GM21381 (cell line): ENCODE results near the gene SMKR1.
"Not testable (repeated sequence)": the region's sequence is repeated elsewhere in the genome, so short reads cannot be mapped to it uniquely, and the experiment has no call there.

ENCODE experiments used
- ATAC-seq: cut with Tn5 transposase; IDR thresholded peaks from one replicate; pipeline ENCODE4 v1.9.1; 2021; ENCODE audit warnings: mild to moderate bottlenecking, moderate library complexity; ENCODE audit not compliant: unreplicated experiment

Gene SMKR1

GRCh38 chr7:129501760-129502707 is at the start of gene SMKR1:
TSS of gene SMKR1 (plus strand) at chr7:129502531. CDS start at chr7:129502825, 294 bp downstream.
- peak; percentile 89 for ATAC-seq

- no peak for ATAC-seq
Observed at GRCh38 chr7:129452589-129453231, 49.6 kb upstream of the SMKR1 start.

GRCh38 chr7:129453510-129454248 is 48.7 kb upstream of the SMKR1 start:
- ATAC-seq: no peak

GRCh38 chr7:129454249-129454551 is 48.1 kb upstream of the SMKR1 start:
- no peak for ATAC-seq

GRCh38 chr7:129456421-129456820 is 45.9 kb upstream of the SMKR1 start:
- ATAC-seq: no peak

GRCh38 chr7:129457101-129457500 is 45.2 kb upstream of the SMKR1 start:
- ATAC-seq: no peak

GRCh38 chr7:129458171-129458570 is 44.2 kb upstream of the SMKR1 start:
- no peak for ATAC-seq

- no peak for ATAC-seq
Observed at GRCh38 chr7:129461809-129462208, 40.5 kb upstream of the SMKR1 start.

- no peak for ATAC-seq
Observed at GRCh38 chr7:129462420-129462819, 39.9 kb upstream of the SMKR1 start.

GRCh38 chr7:129464194-129464593 is 38.1 kb upstream of the SMKR1 start:
- no peak for ATAC-seq

- ATAC-seq: no peak
Observed at GRCh38 chr7:129465080-129465479, 37.3 kb upstream of the SMKR1 start.

- no peak for ATAC-seq
Observed at GRCh38 chr7:129466796-129467195, 35.5 kb upstream of the SMKR1 start.

- no peak for ATAC-seq
Observed at GRCh38 chr7:129468087-129468486, 34.2 kb upstream of the SMKR1 start.

- no peak for ATAC-seq
Observed at GRCh38 chr7:129468547-129468946, 33.8 kb upstream of the SMKR1 start.

GRCh38 chr7:129469930-129470329 is 32.4 kb upstream of the SMKR1 start:
- ATAC-seq: no peak

GRCh38 chr7:129470411-129470810 is 31.9 kb upstream of the SMKR1 start:
- ATAC-seq: no peak

- no peak for ATAC-seq
Observed at GRCh38 chr7:129471402-129471827, 30.9 kb upstream of the SMKR1 start.

- not testable (repeated sequence) for ATAC-seq
Observed at GRCh38 chr7:129475931-129476330, 26.4 kb upstream of the SMKR1 start.

GRCh38 chr7:129476398-129476797 is 25.9 kb upstream of the SMKR1 start:
- not testable (repeated sequence) for ATAC-seq

- no peak for ATAC-seq
Observed at GRCh38 chr7:129479831-129480230, 22.5 kb upstream of the SMKR1 start.

GRCh38 chr7:129480674-129481363 is 21.5 kb upstream of the SMKR1 start:
- ATAC-seq: no peak
